ENCODE results near the gene KCNH4.

KCNH4 gene

DNA sequence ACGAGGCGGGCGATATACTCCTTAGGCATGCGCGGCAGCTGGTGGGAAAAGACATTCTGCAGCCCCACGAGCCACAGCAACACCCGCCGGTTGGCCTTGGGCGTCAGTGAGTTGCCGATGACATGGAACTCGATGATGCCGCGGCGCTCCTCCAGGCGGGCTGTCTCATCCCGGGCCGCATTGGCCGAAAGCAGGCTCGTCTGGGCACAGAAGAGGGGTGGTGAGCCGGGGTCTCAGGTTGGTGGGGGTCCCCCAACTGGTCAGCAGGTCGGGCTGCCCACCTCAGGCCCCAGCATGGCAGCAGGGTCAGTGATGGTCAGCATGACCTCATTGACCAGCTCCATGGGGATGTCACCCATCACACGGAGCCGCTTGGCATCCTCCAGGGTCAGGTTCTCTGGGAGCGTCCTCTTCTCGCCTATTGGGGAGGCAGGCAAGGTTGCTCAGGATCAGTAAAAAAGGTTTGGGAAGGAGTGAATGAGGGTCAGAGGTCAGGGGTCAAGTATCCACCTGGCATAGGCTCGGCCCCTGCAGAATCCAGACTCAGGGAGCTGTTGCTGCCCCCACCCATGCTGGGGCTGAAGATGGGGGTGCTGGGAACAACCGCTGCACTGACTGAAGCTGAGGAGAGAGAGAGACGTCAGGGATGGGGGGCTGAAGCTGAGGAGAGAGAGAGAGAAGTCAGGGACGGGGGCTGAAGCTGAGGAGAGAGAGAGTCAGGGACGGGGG is 63.4 kb downstream of the KCNH4 start:
- no peak for DNase-seq (ENCODE audit: low spot score)

DNA sequence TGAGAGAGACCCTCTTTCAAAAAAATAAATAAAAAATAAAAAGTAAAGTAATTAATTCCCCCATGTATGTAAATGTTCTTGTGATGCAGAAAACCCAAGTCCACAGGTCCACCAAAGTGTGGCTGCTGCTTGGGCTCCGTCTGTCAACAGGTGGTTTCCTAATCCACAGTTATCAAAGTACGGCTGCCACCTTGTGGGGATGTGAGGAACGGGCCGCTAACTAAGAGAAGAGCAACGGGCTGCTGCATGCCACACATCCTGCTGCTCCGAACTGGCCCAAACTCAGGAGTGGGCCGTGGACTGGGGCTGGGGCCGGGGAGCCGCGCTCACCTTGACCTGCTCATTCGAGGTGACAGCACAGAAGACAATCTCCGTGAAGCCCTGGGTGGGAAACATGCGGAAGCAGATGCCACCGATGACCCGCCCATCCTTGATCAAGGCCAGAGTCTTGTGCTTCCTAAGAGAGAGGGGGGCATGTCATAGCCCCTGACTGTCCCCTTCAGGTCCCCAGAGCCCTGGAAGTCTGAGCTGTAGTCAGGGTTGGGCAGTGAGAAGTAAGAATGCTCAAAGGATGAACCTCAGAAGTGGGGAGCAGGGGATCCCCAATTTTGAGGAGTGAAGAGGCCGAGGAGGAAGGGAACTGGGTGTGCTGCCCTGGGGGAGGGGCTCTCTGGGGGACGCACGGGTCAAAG is 64.1 kb downstream of the KCNH4 start:
- DNase-seq (ENCODE audit: low spot score) = peak; percentile 73

DNA sequence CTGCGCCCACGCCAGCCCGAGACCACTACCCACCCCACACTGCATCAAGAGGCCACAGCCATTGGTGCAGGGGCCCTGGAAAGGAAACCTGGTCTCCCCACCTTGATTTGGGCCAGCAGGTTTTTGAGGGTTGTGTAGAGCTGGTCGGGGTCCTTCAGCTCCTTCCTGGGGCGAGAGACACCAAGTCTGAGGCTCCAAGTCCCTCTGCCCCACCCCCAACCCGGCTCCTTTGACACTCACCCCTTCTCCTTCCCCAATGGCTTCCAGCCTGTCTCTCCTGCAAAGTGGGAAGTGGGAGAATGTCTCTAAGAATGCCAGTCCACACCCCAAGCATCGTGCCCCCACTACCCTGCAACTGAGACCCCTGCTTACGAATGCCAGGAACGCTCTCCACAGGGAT is 66.8 kb downstream of the KCNH4 start:
- DNase-seq (ENCODE audit: low spot score) = no peak

DNA sequence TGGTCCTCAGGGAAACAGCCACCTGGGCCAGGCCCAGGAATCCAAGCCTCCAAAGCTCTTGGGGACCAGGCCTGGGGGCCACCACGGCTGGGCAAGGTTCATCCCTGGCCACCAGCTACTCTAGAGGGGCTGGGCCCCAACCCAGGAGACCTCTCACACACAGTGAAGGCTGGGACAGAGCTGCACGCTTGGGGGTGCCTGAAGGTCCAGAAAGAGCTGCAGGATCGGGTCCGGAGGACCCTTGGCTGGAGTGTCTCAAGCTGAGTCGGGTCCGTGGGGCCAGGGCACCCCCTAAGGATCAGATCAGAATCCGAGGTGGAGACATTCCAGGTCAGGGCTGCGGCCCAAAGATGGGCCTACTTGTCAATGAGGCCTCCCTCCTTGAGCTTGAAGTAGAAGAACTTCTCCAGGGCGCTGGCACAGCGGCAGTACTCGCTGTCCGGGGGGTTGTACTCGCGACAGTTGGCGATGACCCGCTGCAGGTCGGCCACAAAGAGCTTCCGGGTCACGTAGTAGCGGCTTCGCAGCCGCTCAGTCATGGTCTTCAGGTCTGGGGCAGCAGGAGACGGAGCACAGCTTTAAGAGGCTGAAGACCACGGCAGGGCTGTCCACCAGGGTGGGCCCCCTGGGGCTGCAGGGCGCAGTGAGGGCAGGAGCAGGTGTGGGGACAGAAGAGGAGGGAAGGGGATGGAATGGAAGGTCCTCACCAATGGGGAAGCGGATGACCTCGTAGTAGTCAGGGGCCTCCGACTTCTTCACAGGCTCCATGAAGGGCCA is 67.5 kb downstream of the KCNH4 start:
- no peak for DNase-seq (ENCODE audit: low spot score)

DNA sequence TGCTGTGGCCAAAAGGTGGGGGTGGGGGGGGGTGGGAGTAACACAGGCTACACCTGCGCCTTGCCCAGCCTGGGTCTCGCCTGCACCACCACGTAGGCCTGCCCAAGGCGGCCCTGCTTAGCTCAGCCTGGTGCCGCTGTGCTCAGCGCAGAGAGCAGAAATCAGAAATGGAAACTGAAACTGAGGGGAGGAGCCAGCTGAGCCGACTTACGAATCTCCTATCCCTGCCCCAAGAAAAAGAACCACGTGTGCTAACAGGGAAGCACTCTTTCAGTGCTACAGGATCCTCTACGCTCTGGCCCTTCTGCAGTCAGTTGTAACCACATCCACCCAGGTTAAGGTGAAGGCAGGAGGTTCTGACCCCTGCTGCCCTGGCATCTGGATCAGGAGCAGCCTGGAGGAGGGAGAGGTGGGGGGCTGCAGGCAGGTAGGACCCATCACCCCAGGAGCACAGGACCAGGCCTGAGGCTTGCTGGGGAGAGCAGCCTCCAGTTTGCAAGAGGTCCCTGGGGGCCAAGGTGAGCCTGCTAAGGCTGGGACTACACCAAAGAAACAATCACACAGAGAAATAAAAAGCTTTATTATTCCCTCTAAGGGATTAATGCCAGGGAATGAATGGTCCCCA is 68.3 kb downstream of the KCNH4 start, which contains the start of gene DHX58:
Gene DHX58, minus strand, starts transcription at position 163 of the 625 bp plus-strand sequence. CDS start 822 bp downstream, outside the sequence.
- DNase-seq (ENCODE audit: low spot score) = peak; percentile 26

DNA sequence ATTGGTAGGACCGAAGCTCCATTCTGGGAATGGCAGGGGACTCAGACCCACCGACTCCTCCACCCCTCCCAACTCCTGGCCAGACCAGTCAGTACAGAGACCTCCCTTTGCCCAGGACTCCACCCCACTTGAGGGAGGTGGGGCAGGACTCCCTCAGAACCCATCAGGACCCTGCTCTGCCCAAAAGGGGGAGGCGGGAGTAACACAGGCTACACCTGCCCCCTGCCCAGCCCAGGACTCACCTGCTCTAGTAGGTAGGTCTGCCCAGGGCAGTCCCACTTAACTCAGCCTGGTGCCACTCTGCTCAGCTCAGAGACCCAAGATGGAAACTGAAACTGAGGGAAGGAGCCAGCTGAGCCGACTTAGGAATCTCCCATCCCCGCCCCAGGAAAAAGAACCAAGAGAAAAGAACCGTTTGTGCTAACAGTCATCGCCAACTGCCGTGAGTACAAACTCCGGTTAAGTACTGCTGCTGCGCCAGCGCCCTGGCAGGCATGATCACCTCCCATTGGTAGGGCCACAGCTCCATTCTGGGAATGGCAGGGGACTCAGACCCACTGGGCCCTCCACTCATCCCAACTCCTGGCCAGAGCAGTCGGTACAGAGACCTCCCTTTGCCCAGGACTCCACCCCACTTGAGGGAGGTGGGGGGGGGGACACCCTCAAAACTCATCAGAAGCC is 68.9 kb downstream of the KCNH4 start:
- no peak for DNase-seq (ENCODE audit: low spot score)

DNA sequence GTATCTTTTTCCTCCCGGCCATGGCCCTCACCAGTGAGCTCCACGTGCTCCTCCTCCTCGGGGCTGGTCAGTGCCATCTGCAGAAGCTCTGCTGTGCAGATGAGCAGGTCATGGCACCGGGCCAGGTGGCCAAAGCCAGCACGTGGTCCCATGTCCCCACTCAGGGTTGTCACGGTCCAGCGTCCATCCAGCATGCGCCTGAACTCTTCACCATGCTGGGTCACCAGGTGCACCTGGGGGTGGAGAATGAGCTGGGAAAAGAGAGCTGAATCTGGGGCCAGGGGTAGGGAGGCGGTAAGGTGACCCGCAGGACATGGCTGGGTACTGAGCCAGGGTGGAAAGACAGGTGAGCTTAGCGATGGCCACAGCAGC is 69.7 kb downstream of the KCNH4 start:
- DNase-seq (ENCODE audit: low spot score) = no peak

DNA sequence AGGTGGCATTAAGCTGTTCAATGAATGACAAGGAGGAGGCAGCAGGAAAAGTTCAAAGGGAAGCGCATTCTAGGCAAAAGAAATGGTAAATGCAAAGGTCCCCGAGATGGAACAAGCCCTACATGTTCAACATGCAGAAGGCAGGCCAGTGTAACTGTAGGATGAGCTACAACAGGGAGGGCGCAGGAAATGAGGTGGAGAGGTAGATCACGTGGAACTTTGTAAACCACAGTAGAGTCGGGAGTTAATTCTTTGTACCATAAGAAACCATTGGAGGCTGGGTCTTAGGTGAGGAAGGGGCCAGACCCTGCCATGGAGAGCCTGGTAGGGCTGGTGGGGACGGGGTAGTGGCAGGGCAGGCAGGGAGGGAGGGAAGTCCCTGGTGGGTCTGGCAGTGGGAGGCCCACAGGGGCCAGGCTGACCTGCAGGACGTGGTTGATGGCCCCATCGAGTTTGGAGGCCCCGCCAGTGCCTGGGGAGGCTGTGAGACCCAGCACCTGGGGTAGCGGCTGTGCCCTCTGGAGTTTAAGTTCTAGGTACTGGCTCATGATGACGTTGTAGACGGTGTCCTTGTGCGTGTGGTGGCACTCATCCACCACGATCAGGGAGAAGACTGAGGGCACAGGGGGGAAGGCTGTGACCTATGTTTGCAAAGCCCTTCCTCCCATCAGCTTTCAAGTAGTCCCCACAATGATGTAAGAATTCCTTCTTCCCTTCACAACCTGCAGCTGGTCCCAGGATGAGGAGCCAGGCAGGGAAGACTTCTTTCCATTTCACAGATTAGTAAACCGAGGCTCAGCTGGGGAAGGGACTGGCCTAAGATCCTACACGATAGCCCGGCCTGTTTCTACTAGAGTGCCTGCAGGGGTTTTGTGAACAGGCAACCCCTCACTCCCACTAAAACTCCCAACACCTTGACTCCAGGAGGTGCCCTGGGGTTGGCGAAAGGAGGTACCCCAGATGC is 70.4 kb downstream of the KCNH4 start:
- no peak for DNase-seq (ENCODE audit: low spot score)

DNA sequence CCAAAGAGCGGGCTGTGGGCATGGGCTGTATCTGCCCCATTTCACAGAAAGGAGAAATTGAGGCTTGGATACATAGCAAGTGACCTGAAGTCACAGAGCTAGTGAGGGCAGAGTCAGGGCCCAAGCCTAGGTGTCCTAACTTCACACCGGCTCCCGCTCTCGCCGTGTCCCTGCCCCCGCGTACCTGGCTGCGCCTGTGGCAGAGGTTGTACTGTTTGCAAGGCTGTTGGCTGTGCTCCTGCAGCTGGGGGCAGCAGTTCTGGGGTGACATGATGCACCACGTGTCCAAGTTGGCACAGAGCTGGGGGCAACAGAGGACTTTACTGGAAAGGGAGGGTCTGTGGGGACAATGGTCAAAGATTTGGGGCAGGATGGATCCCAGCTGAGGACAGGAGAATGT is 71.9 kb downstream of the KCNH4 start:
- no peak for DNase-seq (ENCODE audit: low spot score)

DNA sequence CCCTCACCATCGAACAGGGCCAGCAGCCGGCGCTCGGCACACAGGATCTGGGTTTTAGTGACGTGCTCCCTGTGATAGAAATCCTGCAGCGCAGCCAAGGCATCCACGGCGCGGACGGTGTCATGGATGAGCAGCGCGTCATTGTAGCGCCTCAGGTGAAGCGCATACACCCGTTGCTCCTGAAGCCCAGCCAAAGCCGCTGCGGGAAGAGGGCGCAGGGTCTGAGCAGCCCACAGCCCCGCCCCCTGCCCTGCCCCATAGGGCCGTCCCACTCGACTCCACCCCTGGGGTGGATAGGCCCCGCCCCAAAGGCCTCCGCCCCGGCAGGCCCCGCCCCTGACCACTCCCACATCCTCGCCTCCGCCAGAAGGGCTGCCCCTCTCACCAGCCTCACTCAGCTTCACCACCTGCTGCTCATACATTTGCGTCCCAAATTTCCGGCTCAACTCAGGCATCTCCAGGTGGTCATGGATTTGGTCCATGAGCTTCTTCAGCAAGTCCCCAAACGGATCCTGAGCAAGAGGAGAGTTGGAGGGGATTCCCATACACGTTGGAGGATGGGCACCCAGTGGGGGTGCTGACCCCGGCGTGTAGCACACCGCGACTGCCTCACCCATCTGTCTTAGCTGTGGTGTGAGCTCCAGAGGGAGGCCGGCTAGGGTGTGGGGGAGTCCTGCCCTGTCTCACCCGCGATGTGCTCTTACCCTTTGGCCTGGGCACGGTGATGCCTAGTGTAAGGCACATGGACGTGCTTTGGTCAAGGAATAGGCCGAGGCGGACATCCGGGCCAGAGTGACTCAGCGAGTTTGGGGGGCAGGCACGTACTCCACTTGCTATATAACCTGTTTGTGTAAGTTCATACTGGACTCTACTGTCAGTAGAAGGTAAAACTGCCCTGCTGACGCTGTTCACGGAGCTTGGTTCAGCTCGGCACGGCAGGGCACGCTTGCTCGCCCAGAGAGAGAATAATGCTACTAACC is 73.1 kb downstream of the KCNH4 start:
- DNase-seq (ENCODE audit: low spot score) = peak; percentile 100

DNA sequence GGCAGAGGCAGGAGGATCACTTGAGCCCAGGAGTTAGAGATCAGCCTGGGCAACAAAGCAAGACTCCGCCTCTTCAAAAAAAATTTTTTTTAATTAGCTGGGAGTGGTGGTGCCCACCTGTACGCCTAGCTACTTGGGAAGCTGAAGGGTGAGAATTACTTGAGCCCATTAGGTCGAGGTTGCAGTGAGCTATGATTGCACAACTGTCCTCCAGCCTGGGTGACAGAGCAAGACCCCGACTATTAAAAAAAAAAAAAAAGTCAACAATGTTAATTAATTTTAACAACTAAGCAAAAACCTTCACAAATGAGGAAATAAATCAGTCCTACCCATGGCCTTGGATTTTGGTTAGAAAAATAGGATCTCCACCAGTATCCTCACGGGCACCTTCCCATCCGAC is 73.8 kb downstream of the KCNH4 start:
- DNase-seq (ENCODE audit: low spot score) = no peak

Data from iPS-NIHi11 (cell line).